CD8-positive, alpha-beta memory T cell (primary cell): Measurements from ENCODE around the gene PHF24. TPM values are rescaled to one million over a fixed set of nuclear protein-coding genes. Genes with fewer than 3 reads are reported as not detected.

Experiments used
- CTCF ChIA-PET: fragments of 350-600 bp; sonication (Branson Sonifier 250); formaldehyde crosslinking; loops from one replicate; lab custom pipeline; 2021; ENCODE audit warnings: antibody characterized with exemption; lab: Charles Lee
- POLR2A ChIA-PET: fragments of 350-600 bp; sonication (Branson Sonifier 250); formaldehyde crosslinking; loops from one replicate; lab custom pipeline; 2021; ENCODE audit warnings: antibody characterized with exemption; lab: Charles Lee
- DNase-seq, 5 donors: peaks; one replicate each; pipeline versions ENCODE4 v3.0.0 to v3.0.0-alpha.2; 2020 to 2022; ENCODE audit warnings: mixed read lengths in 1 of 5
- H3K27ac ChIP-seq: one replicate; pipeline ENCODE4 v1.7.0; 2013; ENCODE audit warnings: low read depth, mild to moderate bottlenecking, low read length, moderate library complexity
- H3K27me3 ChIP-seq: 2 replicates; pipeline ENCODE4 v1.7.0; 2013; ENCODE audit warnings: low read length, mild to moderate bottlenecking; ENCODE audit not compliant: insufficient read depth, poor library complexity, severe bottlenecking
- H3K36me3 ChIP-seq: 2 replicates; pipeline ENCODE4 v1.7.0; 2013; ENCODE audit warnings: mild to moderate bottlenecking, low read length, moderate library complexity; ENCODE audit not compliant: insufficient read depth
- H3K4me1 ChIP-seq: 2 replicates; pipeline ENCODE4 v1.7.0; 2013; ENCODE audit warnings: mild to moderate bottlenecking, low read length, moderate library complexity; ENCODE audit not compliant: insufficient read depth
- H3K4me3 ChIP-seq: 2 replicates; pipeline ENCODE4 v1.7.0; 2013; ENCODE audit warnings: mild to moderate bottlenecking, low read length
- H3K9me3 ChIP-seq: 2 replicates; pipeline ENCODE4 v1.7.0; 2013; ENCODE audit warnings: mild to moderate bottlenecking, low read length
- H3K27ac Mint-ChIP-seq, 8 donors: one replicate each; pipeline ENCODE4 v1.8.0; 2020 to 2021; ENCODE audit warnings: mixed read lengths in 8 of 8, mild to moderate bottlenecking in 6 of 8, inconsistent platforms in 3 of 8, moderate library complexity in 3 of 8
- H3K27me3 Mint-ChIP-seq, 2 donors: one replicate each; pipeline ENCODE4 v1.8.0; 2020 to 2021; ENCODE audit warnings: mixed read lengths in 2 of 2, mild to moderate bottlenecking in 1 of 2, moderate library complexity in 1 of 2
- H3K36me3 Mint-ChIP-seq, 3 donors: one replicate each; pipeline ENCODE4 v1.8.0; 2020 to 2021; ENCODE audit warnings: mixed read lengths in 3 of 3, inconsistent platforms in 1 of 3, mild to moderate bottlenecking in 1 of 3
- H3K4me1 Mint-ChIP-seq, 3 donors: one replicate each; pipeline ENCODE4 v1.8.0; 2020 to 2021; ENCODE audit warnings: mixed read lengths in 3 of 3, inconsistent platforms in 1 of 3, mild to moderate bottlenecking in 1 of 3
- H3K4me3 Mint-ChIP-seq, 7 donors: one replicate each; pipeline ENCODE4 v1.8.0; 2020 to 2021; ENCODE audit warnings: mixed read lengths in 7 of 7, mild to moderate bottlenecking in 6 of 7, moderate library complexity in 4 of 7, inconsistent platforms in 2 of 7
- H3K9me3 Mint-ChIP-seq, 5 donors: one replicate each; pipeline ENCODE4 v1.8.0; 2020 to 2022; ENCODE audit warnings: mixed read lengths in 5 of 5, mild to moderate bottlenecking in 3 of 5, moderate library complexity in 2 of 5, inconsistent platforms in 1 of 5
- polyA plus RNA-seq: library from polyadenylated mRNA; unstranded; fragments of 300-500 nt; fragmentation: Illumina TruSeq; gene quantifications from one replicate; pipeline ENCODE4 v1.2.3, GENCODE V29; 2021
- total RNA-seq, 2 experiments: library from RNA; stranded (reverse); gene quantifications; one replicate each; pipeline ENCODE4 v1.2.3, GENCODE V29; 2021

PHF24 gene
- total and polyA plus RNA-seq, 3 experiments from 2014 or later = 0.04 TPM; not detected in 2

GRCh38 chr9:34956648-34957047 lies 1.4 kb upstream of the PHF24 start:
- POLR2A ChIA-PET = no interaction called here
- CTCF ChIA-PET = no interaction called here
- H3K4me3 ChIP-seq = no peak overlapping the region
- H3K4me1 Mint-ChIP-seq = peaks cover 0 to 5% (median 2%) of the 10 kb centered on the region in 3 donors
- H3K27ac Mint-ChIP-seq = no peak overlapping the region
- no peaks in the 10 kb centered on the region for H3K36me3 ChIP-seq
- H3K4me1 ChIP-seq = no peaks in the 10 kb centered on the region
- H3K9me3 ChIP-seq = no peaks in the 10 kb centered on the region
- H3K36me3 Mint-ChIP-seq = no peaks in the 10 kb centered on the region
- peaks cover 32% of the 10 kb centered on the region for H3K27me3 ChIP-seq
- no peak for DNase-seq
- H3K9me3 Mint-ChIP-seq = no peaks in the 10 kb centered on the region
- no peak overlapping the region for H3K27ac ChIP-seq
- no peak overlapping the region for H3K4me3 Mint-ChIP-seq
- peaks cover 23 to 69% of the 10 kb centered on the region in 2 donors for H3K27me3 Mint-ChIP-seq

GRCh38 chr9:34958411-34958982 lies 412 bp downstream of the PHF24 start:
- H3K4me3 ChIP-seq = no peak overlapping the region
- ChIA-PET CTCF (no interaction called here), POLR2A (no interaction called here)
- peak in 1 of 5 donors; percentile 0 for DNase-seq
- H3K27me3 ChIP-seq = peaks cover 32% of the 10 kb centered on the region
- no peak overlapping the region for H3K27ac ChIP-seq
- Mint-ChIP-seq H3K4me1 (peaks cover 0 to 5% (median 2%) of the 10 kb centered on the region in 3 donors), H3K9me3 (no peaks in the 10 kb centered on the region), H3K36me3 (no peaks in the 10 kb centered on the region), H3K27ac (no peak overlapping the region), H3K4me3 (peak overlapping the region in 5 of 7 donors; percentile 26 to 82 (median 54)), H3K27me3 (peaks cover 35 to 81% of the 10 kb centered on the region in 2 donors)
- H3K9me3 ChIP-seq = no peaks in the 10 kb centered on the region
- no peaks in the 10 kb centered on the region for H3K36me3 ChIP-seq
- no peaks in the 10 kb centered on the region for H3K4me1 ChIP-seq

- no peak overlapping the region for H3K4me3 ChIP-seq
- ChIA-PET CTCF (no interaction called here), POLR2A (no interaction called here)
- no peaks in the 10 kb centered on the region for H3K36me3 ChIP-seq
- no peaks in the 10 kb centered on the region for H3K36me3 Mint-ChIP-seq
- peaks cover 35% of the 10 kb centered on the region for H3K27me3 ChIP-seq
- H3K4me3 Mint-ChIP-seq = no peak overlapping the region
- peaks cover 0 to 5% (median 2%) of the 10 kb centered on the region in 3 donors for H3K4me1 Mint-ChIP-seq
- no peak for DNase-seq
- H3K9me3 ChIP-seq = no peaks in the 10 kb centered on the region
- H3K9me3 Mint-ChIP-seq = no peaks in the 10 kb centered on the region
- H3K27me3 Mint-ChIP-seq = peaks cover 41 to 85% of the 10 kb centered on the region in 2 donors
- no peaks in the 10 kb centered on the region for H3K4me1 ChIP-seq
- no peak overlapping the region for H3K27ac Mint-ChIP-seq
- H3K27ac ChIP-seq = no peak overlapping the region
These were observed 1.4 kb downstream of the PHF24 start for GRCh38 chr9:34959461-34959860.

- DNase-seq = no peak
- CTCF ChIA-PET = interaction anchor here (1.3 kb wide), 1 partner anchor 20 kb away, joined by 3 read pairs; no protein-coding TSS in a partner anchor
These were observed 3.7 kb downstream of the PHF24 start for GRCh38 chr9:34961574-34962490.

GRCh38 chr9:34962546-34962945 lies 4.5 kb downstream of the PHF24 start:
- Histone ChIP-seq H3K27ac (no peak overlapping the region), H3K27me3 (peaks cover 29% of the 10 kb centered on the region), H3K9me3 (no peaks in the 10 kb centered on the region), H3K4me1 (no peaks in the 10 kb centered on the region), H3K36me3 (no peaks in the 10 kb centered on the region), H3K4me3 (no peak overlapping the region)
- no peak for DNase-seq
- H3K9me3 Mint-ChIP-seq = no peaks in the 10 kb centered on the region
- H3K4me3 Mint-ChIP-seq = no peak overlapping the region
- H3K36me3 Mint-ChIP-seq = no peaks in the 10 kb centered on the region
- H3K27ac Mint-ChIP-seq = no peak overlapping the region
- ChIA-PET CTCF (interaction anchor here (0.9 to 1.3 kb wide), 2 partner anchors 20 to 62 kb away, joined by 3 read pairs; no protein-coding TSS in a partner anchor), POLR2A (no interaction called here)
- no peaks in the 10 kb centered on the region for H3K4me1 Mint-ChIP-seq
- H3K27me3 Mint-ChIP-seq = peaks cover 41 to 90% of the 10 kb centered on the region in 2 donors

More at GRCh38 chr9:34961574-34962490, 3.7 kb downstream of the PHF24 start:
- POLR2A ChIA-PET = no interaction called here
- Histone ChIP-seq H3K9me3 (no peaks in the 10 kb centered on the region), H3K27me3 (peaks cover 35% of the 10 kb centered on the region), H3K4me3 (no peak overlapping the region), H3K36me3 (no peaks in the 10 kb centered on the region), H3K27ac (no peak overlapping the region), H3K4me1 (no peaks in the 10 kb centered on the region)
- peak overlapping the region in 1 of 8 donors; percentile 22 for H3K27ac Mint-ChIP-seq
- H3K36me3 Mint-ChIP-seq = no peaks in the 10 kb centered on the region
- H3K4me3 Mint-ChIP-seq = no peak overlapping the region
- H3K9me3 Mint-ChIP-seq = no peaks in the 10 kb centered on the region
- peaks cover 40 to 90% of the 10 kb centered on the region in 2 donors for H3K27me3 Mint-ChIP-seq
- peaks cover 0 to 5% (median 2%) of the 10 kb centered on the region in 3 donors for H3K4me1 Mint-ChIP-seq

- DNase-seq = no peak
- Histone ChIP-seq H3K4me3 (no peak overlapping the region), H3K27me3 (peaks cover 25% of the 10 kb centered on the region), H3K4me1 (no peaks in the 10 kb centered on the region), H3K27ac (no peak overlapping the region), H3K36me3 (no peaks in the 10 kb centered on the region), H3K9me3 (no peaks in the 10 kb centered on the region)
- Mint-ChIP-seq H3K36me3 (no peaks in the 10 kb centered on the region), H3K9me3 (no peaks in the 10 kb centered on the region), H3K4me3 (no peak overlapping the region), H3K27ac (no peak overlapping the region), H3K4me1 (no peaks in the 10 kb centered on the region), H3K27me3 (peaks cover 41 to 97% of the 10 kb centered on the region in 2 donors)
- ChIA-PET POLR2A (no interaction called here), CTCF (interaction anchor here (0.9 kb wide), 1 partner anchor 63 kb away, joined by 3 read pairs; no protein-coding TSS in a partner anchor)
These were observed 5.5 kb downstream of the PHF24 start for GRCh38 chr9:34963552-34963951.

GRCh38 chr9:34964458-34964857 lies 6.4 kb downstream of the PHF24 start:
- Histone ChIP-seq H3K4me1 (no peaks in the 10 kb centered on the region), H3K36me3 (no peaks in the 10 kb centered on the region), H3K27me3 (peaks cover 16% of the 10 kb centered on the region), H3K4me3 (no peak overlapping the region), H3K27ac (no peak overlapping the region), H3K9me3 (no peaks in the 10 kb centered on the region)
- H3K36me3 Mint-ChIP-seq = no peaks in the 10 kb centered on the region
- POLR2A ChIA-PET = no interaction called here
- H3K4me3 Mint-ChIP-seq = no peak overlapping the region
- H3K9me3 Mint-ChIP-seq = no peaks in the 10 kb centered on the region
- peaks cover 38 to 93% of the 10 kb centered on the region in 2 donors for H3K27me3 Mint-ChIP-seq
- no peaks in the 10 kb centered on the region for H3K4me1 Mint-ChIP-seq
- DNase-seq = no peak
- no peak overlapping the region for H3K27ac Mint-ChIP-seq
- CTCF ChIA-PET = no interaction called here
